Measurements from ENCODE around the gene PUS1.

The PUS1 gene

DNA sequence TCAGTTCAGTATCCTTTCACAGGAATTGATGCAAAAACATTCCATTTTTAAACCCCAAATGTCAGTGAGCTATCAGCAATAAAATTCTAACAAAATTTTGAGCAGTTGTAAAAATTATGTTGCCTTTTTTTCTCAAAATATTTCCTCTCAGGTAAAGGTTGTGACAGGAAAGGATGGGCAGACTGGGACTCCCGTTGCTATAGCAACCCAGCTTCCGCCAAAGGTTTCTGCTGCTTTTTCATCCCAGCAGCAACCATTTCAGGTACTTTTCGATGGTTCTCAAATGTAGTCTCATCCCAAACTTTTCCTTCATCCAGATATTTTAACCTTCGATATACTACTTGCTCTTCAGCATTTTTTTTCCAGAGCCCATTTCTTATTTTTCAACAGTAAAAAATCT lies 34.3 kb downstream of the PUS1 start:
- peaks cover 15% of the 10 kb centered on the region for H3K4me1 ChIP-seq (ENCODE audit: control insufficient read depth, insufficient read depth, low read length, unreplicated experiment)
- no peak overlapping the region for H3K4me3 ChIP-seq (ENCODE audit: low read depth, low read length)
- H3K27ac ChIP-seq (ENCODE audit: low read depth, low read length): no peak overlapping the region
- H3K36me3 ChIP-seq (ENCODE audit: insufficient read depth, low read length): peaks cover 12% of the 10 kb centered on the region; the same call in 1 of the 2 replicates
- no peak overlapping the region for H2AFZ ChIP-seq (ENCODE audit: low read length, unreplicated experiment)
- no peaks in the 10 kb centered on the region for H3K27me3 ChIP-seq (ENCODE audit: insufficient read depth, low read length)
- H3K79me2 ChIP-seq (ENCODE audit: control insufficient read depth, insufficient read depth, low read length, unreplicated experiment): peaks cover 80% of the 10 kb centered on the region

DNA sequence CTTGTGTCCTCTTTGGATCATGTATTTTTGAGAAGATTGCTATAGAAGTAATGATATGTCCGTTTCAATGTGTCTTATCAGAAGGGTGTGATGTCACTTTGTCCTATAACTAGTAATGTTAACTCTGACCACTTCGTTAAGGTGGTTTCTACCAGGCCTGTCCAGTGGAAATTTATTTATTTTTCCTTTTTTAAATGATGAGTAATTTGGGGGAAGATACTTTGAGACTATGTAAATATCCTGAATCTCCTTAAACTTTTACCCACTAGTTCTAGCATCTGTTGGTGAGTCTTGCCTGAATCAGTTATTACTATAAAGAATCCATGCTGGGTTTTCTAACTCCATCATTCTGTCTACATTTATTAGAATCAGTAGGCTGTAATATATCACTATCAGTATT lies 36.0 kb downstream of the PUS1 start:
- Histone ChIP-seq H3K27me3 (ENCODE audit: insufficient read depth, low read length) (no peaks in the 10 kb centered on the region), H3K27ac (ENCODE audit: low read depth, low read length) (no peak overlapping the region), H3K79me2 (ENCODE audit: control insufficient read depth, insufficient read depth, low read length, unreplicated experiment) (peaks cover 79% of the 10 kb centered on the region), H3K36me3 (ENCODE audit: insufficient read depth, low read length) (peaks cover 12% of the 10 kb centered on the region; the same call in 1 of the 2 replicates), H3K4me1 (ENCODE audit: control insufficient read depth, insufficient read depth, low read length, unreplicated experiment) (peaks cover 15% of the 10 kb centered on the region), H3K4me3 (ENCODE audit: low read depth, low read length) (no peak overlapping the region), H2AFZ (ENCODE audit: low read length, unreplicated experiment) (no peak overlapping the region)

DNA sequence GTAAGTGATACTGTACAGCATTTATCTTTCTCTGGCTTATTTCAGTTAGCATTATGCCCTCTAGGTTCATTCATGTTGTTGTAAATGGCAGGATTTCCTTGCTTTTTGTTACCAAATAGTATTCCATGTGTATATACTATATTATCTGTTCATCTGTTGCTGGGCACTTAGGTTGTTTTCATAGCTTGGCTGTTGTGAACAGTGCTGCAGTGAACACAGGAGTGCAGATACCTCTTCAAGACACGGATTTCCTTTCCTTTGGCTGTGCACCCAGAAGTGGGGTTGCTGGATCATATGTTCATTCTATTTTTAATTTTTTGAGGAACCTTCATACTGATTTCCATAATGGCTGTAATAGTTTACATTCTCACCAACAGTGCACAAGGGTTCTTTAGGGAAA lies 42.1 kb downstream of the PUS1 start:
- peaks cover 64% of the 10 kb centered on the region for H3K79me2 ChIP-seq (ENCODE audit: control insufficient read depth, insufficient read depth, low read length, unreplicated experiment)
- H3K27me3 ChIP-seq (ENCODE audit: insufficient read depth, low read length): no peaks in the 10 kb centered on the region
- no peak overlapping the region for H3K4me3 ChIP-seq (ENCODE audit: low read depth, low read length)
- no peaks in the 10 kb centered on the region for H3K4me1 ChIP-seq (ENCODE audit: control insufficient read depth, insufficient read depth, low read length, unreplicated experiment)
- no peaks in the 10 kb centered on the region for H3K36me3 ChIP-seq (ENCODE audit: insufficient read depth, low read length)
- H2AFZ ChIP-seq (ENCODE audit: low read length, unreplicated experiment): no peak overlapping the region
- no peak overlapping the region for H3K27ac ChIP-seq (ENCODE audit: low read depth, low read length)

DNA sequence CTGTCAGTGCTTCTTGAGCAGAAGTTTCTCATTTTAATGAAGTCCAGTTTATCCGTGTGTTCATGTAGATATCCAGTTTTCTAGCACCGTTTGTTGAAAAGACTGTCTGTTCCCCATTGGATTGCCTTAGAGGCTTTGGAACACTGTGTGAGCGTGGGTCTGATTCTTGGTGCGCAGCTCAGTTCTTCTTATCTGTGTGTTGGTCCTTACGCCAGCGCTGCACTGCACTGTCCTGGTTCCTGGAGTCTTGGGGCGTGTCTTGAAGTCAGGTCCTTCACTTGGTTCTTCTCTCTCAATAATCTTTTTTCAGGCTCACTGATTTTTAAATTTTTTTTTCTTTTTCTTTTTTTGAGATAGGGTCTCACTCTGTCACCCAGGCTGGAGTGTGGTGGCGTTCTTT lies 46.2 kb downstream of the PUS1 start:
- Histone ChIP-seq H3K4me3 (ENCODE audit: low read depth, low read length) (no peak overlapping the region), H2AFZ (ENCODE audit: low read length, unreplicated experiment) (no peak overlapping the region), H3K4me1 (ENCODE audit: control insufficient read depth, insufficient read depth, low read length, unreplicated experiment) (no peaks in the 10 kb centered on the region), H3K27me3 (ENCODE audit: insufficient read depth, low read length) (no peaks in the 10 kb centered on the region), H3K27ac (ENCODE audit: low read depth, low read length) (no peak overlapping the region), H3K79me2 (ENCODE audit: control insufficient read depth, insufficient read depth, low read length, unreplicated experiment) (peaks cover 45% of the 10 kb centered on the region), H3K36me3 (ENCODE audit: insufficient read depth, low read length) (no peaks in the 10 kb centered on the region)

DNA sequence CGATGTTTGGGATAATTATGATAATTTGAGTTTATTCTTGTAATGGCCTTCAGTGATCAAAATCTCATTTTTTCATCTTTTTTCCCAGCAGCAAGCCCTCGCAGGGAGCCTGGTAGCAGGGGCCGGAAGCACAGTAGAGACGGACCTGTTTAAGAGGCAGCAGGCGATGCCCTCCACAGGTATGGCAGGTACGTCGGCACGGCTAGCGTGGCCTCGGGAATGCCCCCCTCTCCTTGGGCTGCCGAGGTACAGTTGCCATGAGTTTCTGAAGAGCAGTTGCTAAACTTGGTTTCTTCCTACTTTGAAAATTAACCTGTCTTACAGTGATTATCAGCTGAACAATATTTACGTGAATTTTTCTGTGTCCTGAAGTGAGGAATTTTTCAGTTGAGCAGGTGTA lies 50.5 kb downstream of the PUS1 start:
- no peaks in the 10 kb centered on the region for H3K27me3 ChIP-seq (ENCODE audit: insufficient read depth, low read length)
- no peak overlapping the region for H3K27ac ChIP-seq (ENCODE audit: low read depth, low read length)
- H3K36me3 ChIP-seq (ENCODE audit: insufficient read depth, low read length): no peaks in the 10 kb centered on the region; the same call in 1 of the 2 replicates
- H3K4me3 ChIP-seq (ENCODE audit: low read depth, low read length): no peak overlapping the region
- peaks cover 29% of the 10 kb centered on the region for H3K79me2 ChIP-seq (ENCODE audit: control insufficient read depth, insufficient read depth, low read length, unreplicated experiment)
- no peak overlapping the region for H2AFZ ChIP-seq (ENCODE audit: low read length, unreplicated experiment)
- H3K4me1 ChIP-seq (ENCODE audit: control insufficient read depth, insufficient read depth, low read length, unreplicated experiment): no peaks in the 10 kb centered on the region

DNA sequence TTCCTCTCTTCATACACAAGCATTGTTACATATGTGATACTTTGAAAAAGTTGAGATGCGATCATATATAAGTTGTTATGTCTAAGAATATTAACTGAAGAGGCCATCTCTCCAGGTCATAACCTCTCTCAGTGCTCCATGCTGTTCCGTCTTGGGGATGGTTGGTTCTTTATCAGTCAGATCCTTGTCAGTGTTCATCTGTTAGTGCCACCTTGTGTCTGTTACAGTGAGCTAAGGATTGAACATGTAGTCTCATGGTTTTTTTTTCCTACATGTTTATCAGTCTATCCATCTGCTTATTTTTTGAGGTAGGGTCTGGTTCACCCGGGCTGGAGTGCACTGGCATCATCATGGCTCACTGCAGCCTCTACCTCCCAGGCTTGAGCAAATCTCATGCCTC lies 51.2 kb downstream of the PUS1 start:
- Histone ChIP-seq H3K4me1 (ENCODE audit: control insufficient read depth, insufficient read depth, low read length, unreplicated experiment) (no peaks in the 10 kb centered on the region), H3K79me2 (ENCODE audit: control insufficient read depth, insufficient read depth, low read length, unreplicated experiment) (peaks cover 24% of the 10 kb centered on the region), H2AFZ (ENCODE audit: low read length, unreplicated experiment) (no peak overlapping the region), H3K4me3 (ENCODE audit: low read depth, low read length) (no peak overlapping the region), H3K27me3 (ENCODE audit: insufficient read depth, low read length) (no peaks in the 10 kb centered on the region), H3K27ac (ENCODE audit: low read depth, low read length) (no peak overlapping the region), H3K36me3 (ENCODE audit: insufficient read depth, low read length) (no peaks in the 10 kb centered on the region; the same call in 1 of the 2 replicates)

DNA sequence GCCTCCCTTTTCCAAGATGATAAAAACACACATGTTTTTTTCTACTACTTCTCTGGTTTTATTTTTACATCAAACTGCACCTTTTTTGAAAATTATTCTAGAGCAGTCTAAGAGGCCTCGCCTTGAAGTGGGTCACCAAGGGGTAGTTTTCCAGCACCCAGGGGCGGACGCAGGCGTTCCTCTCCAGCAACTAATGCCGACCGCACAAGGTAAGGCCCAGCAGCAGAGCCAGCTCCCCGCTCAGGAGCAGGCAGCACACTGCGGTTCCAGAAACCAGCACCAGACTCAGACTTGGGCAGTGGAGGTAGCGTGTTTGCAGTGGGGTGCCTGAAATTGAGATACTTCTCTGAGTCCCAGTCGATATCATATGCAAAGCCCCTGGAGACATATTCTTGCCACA lies 52.3 kb downstream of the PUS1 start:
- H3K4me1 ChIP-seq (ENCODE audit: control insufficient read depth, insufficient read depth, low read length, unreplicated experiment): no peaks in the 10 kb centered on the region
- no peak overlapping the region for H3K4me3 ChIP-seq (ENCODE audit: low read depth, low read length)
- no peak overlapping the region for H3K27ac ChIP-seq (ENCODE audit: low read depth, low read length)
- H3K36me3 ChIP-seq (ENCODE audit: insufficient read depth, low read length): no peaks in the 10 kb centered on the region; the same call in 1 of the 2 replicates
- H2AFZ ChIP-seq (ENCODE audit: low read length, unreplicated experiment): no peak overlapping the region
- H3K27me3 ChIP-seq (ENCODE audit: insufficient read depth, low read length): no peaks in the 10 kb centered on the region
- peaks cover 13% of the 10 kb centered on the region for H3K79me2 ChIP-seq (ENCODE audit: control insufficient read depth, insufficient read depth, low read length, unreplicated experiment)

DNA sequence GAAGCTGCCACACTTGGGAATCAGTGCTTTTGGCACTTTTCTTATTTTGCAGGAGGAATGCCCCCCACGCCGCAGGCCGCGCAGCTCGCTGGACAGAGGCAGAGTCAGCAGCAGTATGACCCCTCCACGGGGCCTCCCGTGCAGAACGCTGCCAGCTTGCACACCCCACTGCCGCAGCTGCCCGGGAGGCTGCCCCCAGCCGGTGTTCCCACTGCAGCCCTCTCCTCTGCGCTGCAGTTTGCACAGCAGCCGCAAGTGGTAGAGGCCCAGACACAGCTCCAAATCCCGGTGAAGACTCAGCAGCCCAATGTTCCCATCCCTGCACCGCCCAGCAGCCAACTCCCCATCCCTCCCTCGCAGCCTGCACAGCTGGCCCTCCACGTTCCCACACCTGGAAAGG lies 53.0 kb downstream of the PUS1 start:
- H3K36me3 ChIP-seq (ENCODE audit: insufficient read depth, low read length): no peaks in the 10 kb centered on the region; the same call in 1 of the 2 replicates
- no peaks in the 10 kb centered on the region for H3K4me1 ChIP-seq (ENCODE audit: control insufficient read depth, insufficient read depth, low read length, unreplicated experiment)
- H3K79me2 ChIP-seq (ENCODE audit: control insufficient read depth, insufficient read depth, low read length, unreplicated experiment): peaks cover 7% of the 10 kb centered on the region
- H2AFZ ChIP-seq (ENCODE audit: low read length, unreplicated experiment): no peak overlapping the region
- H3K4me3 ChIP-seq (ENCODE audit: low read depth, low read length): no peak overlapping the region
- no peaks in the 10 kb centered on the region for H3K27me3 ChIP-seq (ENCODE audit: insufficient read depth, low read length)
- H3K27ac ChIP-seq (ENCODE audit: low read depth, low read length): no peak overlapping the region

DNA sequence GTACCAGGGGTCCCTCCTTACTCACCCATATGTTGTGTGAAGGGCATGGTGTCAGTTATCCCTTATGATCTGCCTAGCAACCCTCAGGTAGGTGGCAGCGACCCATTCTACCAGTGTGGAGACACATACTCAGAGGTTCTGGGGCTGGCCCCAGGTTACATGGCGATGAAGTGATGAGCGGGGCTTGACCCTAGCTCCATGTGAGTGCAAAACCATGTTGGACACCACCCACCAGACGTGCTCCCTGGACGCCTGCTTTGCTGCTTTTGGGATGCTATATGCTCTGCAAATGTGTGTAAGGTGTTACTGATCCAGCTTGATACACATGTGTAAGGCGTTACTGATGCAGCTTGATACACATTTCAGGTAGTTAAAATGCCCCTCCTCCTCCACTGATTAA lies 54.0 kb downstream of the PUS1 start:
- H3K4me3 ChIP-seq (ENCODE audit: low read depth, low read length): no peak overlapping the region
- no peaks in the 10 kb centered on the region for H3K4me1 ChIP-seq (ENCODE audit: control insufficient read depth, insufficient read depth, low read length, unreplicated experiment)
- H3K27ac ChIP-seq (ENCODE audit: low read depth, low read length): no peak overlapping the region
- no peaks in the 10 kb centered on the region for H3K27me3 ChIP-seq (ENCODE audit: insufficient read depth, low read length)
- no peaks in the 10 kb centered on the region; the same call in 1 of the 2 replicates for H3K36me3 ChIP-seq (ENCODE audit: insufficient read depth, low read length)
- H2AFZ ChIP-seq (ENCODE audit: low read length, unreplicated experiment): no peak overlapping the region
- peaks cover 3% of the 10 kb centered on the region for H3K79me2 ChIP-seq (ENCODE audit: control insufficient read depth, insufficient read depth, low read length, unreplicated experiment)

DNA sequence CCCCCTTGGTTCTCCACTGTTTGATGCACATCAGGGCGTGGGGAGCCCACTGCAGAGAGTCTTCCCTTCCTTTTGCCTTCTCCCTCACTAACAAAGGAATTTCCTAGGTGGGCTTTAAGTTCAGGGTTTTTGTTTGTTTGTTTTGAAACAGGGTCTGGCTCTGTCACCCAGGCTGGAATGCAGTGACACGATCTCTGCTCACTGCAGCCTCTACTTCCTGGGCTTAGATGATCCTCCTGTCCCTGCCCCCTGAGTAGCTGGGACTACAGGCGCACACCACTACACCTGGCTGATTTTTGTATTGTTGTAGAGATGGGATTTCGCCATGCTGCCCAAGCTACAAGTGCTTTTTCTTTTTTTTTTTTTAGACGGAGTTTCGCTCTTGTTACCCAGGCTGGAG lies 54.5 kb downstream of the PUS1 start:
- Histone ChIP-seq H3K79me2 (ENCODE audit: control insufficient read depth, insufficient read depth, low read length, unreplicated experiment) (no peaks in the 10 kb centered on the region), H2AFZ (ENCODE audit: low read length, unreplicated experiment) (no peak overlapping the region), H3K4me1 (ENCODE audit: control insufficient read depth, insufficient read depth, low read length, unreplicated experiment) (no peaks in the 10 kb centered on the region), H3K27ac (ENCODE audit: low read depth, low read length) (no peak overlapping the region), H3K27me3 (ENCODE audit: insufficient read depth, low read length) (no peaks in the 10 kb centered on the region), H3K36me3 (ENCODE audit: insufficient read depth, low read length) (no peaks in the 10 kb centered on the region; the same call in 1 of the 2 replicates), H3K4me3 (ENCODE audit: low read depth, low read length) (no peak overlapping the region)

DNA sequence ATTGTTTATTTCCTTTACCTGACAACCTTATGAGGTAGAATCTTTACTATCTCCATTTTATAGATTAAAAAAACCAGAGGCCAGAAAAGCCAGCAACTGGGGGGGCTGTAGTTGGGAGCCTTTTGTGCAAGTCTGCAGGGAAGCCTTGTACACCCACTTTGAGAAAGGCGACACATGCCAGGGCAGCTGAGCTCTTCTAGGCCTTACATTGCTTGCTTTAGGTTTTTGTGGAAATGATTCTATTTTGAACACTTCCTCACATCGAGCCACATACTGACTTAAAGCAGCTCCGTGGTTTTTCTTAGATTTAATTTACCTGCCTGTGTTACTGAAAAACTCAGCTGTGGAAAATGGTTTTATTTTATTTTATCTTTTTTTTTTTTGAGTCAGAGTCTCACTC lies 55.3 kb downstream of the PUS1 start:
- Histone ChIP-seq H3K36me3 (ENCODE audit: insufficient read depth, low read length) (no peaks in the 10 kb centered on the region; the same call in 1 of the 2 replicates), H3K27ac (ENCODE audit: low read depth, low read length) (no peak overlapping the region), H3K27me3 (ENCODE audit: insufficient read depth, low read length) (no peaks in the 10 kb centered on the region), H3K4me3 (ENCODE audit: low read depth, low read length) (no peak overlapping the region), H2AFZ (ENCODE audit: low read length, unreplicated experiment) (no peak overlapping the region), H3K4me1 (ENCODE audit: control insufficient read depth, insufficient read depth, low read length, unreplicated experiment) (no peaks in the 10 kb centered on the region), H3K79me2 (ENCODE audit: control insufficient read depth, insufficient read depth, low read length, unreplicated experiment) (no peaks in the 10 kb centered on the region)

All from ACC112 (cell line).